Ureter (tissue), 1 donor: ENCODE data around the gene ADAMTS15. TPM values are rescaled to one million over a fixed set of nuclear protein-coding genes. Genes with fewer than 3 reads are reported as not detected.

Experiments used
- DNase-seq: peaks from one replicate; pipeline ENCODE4 v3.0.0-alpha.2; 2020; ENCODE audit warnings: low spot score
- total RNA-seq: library from RNA; stranded (reverse); gene quantifications from one replicate; pipeline ENCODE4 v1.2.4, GENCODE V29; 2023
- donor health status: DM: yes; HTN: yes; CAD: no.

ADAMTS15 gene, protein sequence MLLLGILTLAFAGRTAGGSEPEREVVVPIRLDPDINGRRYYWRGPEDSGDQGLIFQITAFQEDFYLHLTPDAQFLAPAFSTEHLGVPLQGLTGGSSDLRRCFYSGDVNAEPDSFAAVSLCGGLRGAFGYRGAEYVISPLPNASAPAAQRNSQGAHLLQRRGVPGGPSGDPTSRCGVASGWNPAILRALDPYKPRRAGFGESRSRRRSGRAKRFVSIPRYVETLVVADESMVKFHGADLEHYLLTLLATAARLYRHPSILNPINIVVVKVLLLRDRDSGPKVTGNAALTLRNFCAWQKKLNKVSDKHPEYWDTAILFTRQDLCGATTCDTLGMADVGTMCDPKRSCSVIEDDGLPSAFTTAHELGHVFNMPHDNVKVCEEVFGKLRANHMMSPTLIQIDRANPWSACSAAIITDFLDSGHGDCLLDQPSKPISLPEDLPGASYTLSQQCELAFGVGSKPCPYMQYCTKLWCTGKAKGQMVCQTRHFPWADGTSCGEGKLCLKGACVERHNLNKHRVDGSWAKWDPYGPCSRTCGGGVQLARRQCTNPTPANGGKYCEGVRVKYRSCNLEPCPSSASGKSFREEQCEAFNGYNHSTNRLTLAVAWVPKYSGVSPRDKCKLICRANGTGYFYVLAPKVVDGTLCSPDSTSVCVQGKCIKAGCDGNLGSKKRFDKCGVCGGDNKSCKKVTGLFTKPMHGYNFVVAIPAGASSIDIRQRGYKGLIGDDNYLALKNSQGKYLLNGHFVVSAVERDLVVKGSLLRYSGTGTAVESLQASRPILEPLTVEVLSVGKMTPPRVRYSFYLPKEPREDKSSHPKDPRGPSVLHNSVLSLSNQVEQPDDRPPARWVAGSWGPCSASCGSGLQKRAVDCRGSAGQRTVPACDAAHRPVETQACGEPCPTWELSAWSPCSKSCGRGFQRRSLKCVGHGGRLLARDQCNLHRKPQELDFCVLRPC
- total RNA-seq, result 5.9 TPM

DNA sequence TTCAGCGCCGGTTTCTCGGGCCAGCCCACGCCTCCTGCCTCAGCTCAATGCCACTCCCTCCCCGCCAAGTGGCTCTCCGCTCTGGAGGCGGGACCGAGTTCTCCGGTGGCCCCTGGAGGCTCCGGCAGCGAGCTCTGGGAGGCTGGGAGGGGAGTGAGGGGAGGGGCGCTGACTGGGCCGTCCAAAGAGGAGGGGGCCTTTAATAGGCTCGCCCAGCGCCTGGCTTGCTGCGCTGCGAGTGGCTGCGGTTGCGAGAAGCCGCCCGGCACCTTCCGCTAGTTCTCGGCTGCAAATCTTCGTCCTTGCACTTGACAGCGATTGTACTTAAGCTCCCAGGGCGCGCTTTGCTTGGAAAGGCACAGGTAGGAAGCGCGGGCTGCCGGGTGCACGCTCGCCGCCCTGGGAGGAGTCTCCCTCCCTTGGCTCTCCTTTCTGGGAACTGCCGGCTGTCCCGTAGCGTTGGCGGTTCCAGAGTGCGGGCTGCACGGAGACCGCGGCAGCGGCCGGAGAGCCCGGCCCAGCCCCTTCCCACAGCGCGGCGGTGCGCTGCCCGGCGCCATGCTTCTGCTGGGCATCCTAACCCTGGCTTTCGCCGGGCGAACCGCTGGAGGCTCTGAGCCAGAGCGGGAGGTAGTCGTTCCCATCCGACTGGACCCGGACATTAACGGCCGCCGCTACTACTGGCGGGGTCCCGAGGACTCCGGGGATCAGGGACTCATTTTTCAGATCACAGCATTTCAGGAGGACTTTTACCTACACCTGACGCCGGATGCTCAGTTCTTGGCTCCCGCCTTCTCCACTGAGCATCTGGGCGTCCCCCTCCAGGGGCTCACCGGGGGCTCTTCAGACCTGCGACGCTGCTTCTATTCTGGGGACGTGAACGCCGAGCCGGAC lies at the start of gene ADAMTS15:
Gene ADAMTS15, plus strand, starts transcription at position 230 of the 894 bp plus-strand sequence. Its CDS starts 329 bp downstream, at position 559.
- peak; percentile 83 for DNase-seq

DNA sequence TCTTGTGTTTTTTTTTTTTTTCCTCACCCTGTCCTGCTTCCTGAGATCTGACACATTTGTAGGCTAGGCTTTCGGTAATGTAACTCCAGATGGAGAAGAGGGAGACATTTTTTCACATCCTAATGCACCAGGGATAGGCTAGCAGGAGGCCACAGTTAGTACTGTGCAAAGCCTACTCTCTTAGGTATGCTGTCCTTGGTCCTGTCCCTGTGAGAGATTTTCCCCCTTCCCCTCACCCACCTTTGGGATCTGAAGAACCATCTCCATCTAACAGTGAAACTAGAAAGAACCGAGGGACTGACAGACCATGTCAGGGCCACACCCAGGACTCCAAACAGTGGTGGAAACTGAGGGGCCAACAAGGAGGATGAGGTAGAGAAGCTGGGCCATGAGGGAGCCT lies 49.2 kb upstream of the ADAMTS15 start:
- DNase-seq, result no peak

DNA sequence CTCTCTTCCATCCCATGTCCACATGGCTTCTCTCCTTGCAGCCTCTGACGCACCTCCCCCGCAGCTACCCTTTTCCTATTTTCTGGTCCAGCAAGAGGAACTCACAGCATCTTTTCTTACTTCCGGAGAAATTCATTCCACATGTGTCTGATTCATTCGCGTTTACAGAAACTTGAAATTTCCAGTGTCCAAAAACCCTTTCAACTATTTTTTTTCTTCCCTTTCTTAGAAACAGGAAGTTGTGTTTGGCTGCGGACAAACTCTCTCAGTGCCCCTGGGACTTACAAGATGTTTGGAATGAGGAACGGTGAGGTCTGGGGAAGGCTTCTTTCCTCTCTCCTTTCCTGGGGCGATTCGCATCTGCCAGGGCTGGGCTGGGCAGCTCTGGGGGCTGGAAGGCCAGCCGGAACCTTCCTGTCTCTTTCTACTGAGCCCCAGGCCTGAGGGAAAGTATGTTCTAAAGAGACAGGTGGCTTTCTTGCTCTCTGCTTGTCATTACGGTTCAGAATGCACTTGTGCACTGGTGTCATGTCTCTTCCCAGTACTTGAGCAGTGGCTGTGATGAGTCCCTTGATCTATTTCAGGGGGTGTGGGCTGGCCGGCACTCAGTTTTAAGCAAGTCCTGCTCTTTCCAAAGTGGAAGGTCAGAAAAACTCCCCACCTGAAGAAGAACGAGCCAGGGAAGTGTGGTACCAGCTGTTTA lies 47.5 kb upstream of the ADAMTS15 start:
- no peak for DNase-seq

DNA sequence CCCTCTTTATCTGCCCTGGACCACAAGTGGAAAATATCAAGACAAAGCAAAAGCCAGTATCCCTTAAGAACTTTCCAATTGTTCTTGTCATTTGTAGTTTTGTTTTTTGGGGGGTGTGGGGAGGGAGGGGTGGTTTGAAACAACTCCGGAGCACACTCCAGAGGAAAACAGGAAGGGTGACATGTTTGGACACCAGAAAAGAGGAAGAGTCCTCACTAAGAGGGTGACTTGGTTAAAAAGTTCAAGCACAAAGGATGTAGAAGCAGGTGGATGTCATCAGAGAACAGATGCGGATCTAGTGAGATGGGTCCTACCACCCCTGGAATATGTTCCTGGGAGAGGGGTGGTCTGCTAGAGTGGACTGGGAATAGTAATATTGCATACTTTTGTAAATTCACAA lies 45.9 kb upstream of the ADAMTS15 start:
- no peak for DNase-seq

DNA sequence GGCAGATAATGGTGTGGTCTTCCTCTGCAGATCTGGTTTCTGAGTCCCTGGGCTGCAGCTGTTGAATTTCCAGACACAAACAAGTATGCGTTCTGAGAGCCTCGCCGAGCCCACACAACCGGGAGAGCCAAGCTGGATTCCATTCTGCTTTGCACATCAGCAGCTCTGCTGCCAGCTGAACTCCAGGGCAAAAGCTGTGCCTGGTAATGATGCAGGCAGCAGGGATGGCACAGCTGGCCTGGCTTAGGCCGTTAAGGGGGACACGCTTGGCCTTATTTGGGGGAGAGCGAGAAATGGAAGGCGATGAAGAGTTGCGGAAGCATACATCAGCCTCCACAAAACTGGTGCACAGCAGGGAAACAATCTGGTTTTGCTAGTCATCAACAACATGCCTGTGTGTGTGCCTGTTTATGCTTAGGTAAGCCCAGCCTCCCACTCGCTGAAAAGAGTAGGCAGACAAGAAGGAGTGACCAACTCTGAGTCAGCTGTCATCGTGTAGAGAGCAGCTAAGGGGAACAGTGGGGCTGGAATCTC lies 45.1 kb upstream of the ADAMTS15 start:
- peak; percentile 62 for DNase-seq

DNA sequence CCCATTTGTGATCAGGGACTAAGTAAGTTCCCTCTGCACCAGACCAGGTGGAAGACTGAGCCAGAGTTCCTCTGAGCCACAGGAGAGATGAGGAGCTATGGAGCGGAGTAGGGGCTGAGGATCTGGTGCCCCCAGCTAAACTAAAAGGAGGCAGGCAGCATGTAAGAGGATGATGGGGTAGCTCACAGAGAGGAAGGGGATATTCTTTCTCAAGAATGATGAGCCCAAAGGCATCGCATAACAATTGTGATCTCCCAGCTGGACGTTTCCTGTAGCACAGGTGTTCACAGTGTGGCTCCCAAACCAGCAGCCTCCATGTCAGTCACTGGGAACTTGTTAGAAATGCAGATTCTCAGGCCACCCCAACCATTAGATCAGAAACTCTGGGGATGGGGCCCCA lies 44.5 kb upstream of the ADAMTS15 start:
- DNase-seq, result no peak

DNA sequence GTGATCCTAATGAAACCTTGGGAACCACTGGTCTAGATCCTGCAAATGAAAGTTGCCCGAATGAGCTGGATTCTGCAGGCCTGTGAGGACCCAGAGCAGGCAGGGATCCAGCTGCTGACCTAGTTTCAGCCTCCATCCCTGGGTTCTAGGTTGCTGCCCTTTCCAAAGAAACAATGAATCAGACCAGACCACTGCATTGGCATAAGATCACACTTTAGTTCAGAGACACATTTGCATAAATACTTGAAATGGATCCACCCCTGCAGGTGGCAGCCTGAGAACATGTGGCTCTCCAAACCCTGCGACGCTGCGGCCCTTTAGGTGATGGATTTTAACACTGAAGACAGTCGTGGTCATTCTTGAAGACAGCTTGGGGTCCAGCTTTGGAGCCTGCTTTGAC lies 43.7 kb upstream of the ADAMTS15 start:
- no peak for DNase-seq

DNA sequence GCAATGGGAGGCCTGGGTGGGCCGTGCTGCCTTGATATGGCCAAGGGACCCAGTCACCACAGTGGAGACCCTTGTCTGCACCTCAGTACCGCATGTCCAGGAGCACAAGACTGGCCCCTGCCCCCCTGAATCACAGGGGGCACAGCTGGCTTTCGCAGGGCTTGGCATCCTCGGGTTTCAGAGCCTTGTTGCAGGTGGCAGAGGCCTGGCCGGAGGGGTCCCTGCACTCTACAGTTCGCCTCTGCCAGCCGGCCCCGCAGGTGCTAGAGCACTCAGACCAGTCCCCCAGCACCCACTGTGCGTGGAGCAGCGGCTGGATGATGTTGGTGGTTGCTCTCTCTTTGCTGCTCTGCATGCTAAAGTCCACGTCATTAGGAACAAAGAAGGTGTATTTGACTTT lies 43.0 kb upstream of the ADAMTS15 start:
- DNase-seq, result no peak

DNA sequence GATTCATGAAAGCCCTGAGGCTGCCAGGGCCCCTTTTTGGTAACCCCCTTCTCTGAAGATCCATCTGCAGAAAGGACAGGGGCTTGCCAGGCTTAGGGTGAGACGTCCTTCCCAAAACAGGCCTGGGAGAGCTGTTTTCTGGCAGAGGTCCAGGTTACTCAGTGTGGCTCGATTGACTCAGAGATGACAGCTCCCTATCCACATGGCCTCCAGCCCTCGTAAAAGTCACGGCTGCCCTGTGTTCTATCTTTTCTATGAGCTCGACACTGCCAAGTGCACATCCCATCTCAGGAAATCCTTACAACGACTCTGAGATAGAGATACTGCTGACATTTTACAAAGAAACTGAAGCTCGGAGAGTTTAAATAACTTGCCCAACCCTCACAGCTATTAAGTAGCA lies 40.5 kb upstream of the ADAMTS15 start:
- DNase-seq, result peak; percentile 66

DNA sequence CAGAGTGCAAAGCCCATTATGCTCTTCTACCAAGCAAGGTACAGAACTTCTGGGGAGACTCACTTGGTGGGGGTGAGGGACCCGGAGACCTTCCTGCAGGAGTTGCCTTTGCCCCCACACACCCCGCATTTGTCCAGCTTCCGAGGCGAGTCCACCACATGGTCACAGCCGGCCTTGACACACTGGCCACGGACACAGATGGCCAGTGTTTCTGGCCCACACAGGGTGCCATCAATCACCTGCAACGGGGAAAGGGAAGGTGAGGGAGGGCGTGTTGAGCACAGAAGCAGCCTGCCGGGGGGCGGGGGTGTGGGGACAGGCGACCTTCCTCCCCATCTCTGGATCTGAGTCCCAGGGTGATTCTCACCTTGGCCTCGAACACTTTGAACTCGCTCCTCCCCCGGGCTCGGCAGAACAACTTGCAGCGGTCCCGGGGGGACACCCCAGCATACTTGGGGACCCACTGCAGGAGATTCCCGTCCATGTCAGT lies 40.0 kb upstream of the ADAMTS15 start:
- no peak for DNase-seq

DNA sequence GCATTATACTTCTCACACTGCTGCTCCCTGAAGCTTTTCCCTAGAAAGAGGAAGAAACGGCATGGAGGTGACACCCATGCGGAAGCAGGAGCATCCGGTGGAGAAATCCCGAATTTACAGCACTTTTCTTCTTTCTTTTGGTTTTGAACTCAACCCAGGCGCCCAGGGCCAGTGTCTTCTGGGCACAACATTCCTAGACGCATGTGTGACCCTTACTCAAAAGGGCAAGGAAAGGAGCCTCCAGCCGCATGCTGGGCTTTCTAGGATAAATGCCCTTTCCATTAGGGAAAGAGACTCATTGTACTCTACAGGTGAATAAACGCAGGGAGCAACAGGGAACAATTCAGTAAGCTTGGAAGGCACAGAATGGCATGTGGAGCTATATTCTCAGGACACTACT lies 39.5 kb upstream of the ADAMTS15 start:
- DNase-seq, result no peak

DNA sequence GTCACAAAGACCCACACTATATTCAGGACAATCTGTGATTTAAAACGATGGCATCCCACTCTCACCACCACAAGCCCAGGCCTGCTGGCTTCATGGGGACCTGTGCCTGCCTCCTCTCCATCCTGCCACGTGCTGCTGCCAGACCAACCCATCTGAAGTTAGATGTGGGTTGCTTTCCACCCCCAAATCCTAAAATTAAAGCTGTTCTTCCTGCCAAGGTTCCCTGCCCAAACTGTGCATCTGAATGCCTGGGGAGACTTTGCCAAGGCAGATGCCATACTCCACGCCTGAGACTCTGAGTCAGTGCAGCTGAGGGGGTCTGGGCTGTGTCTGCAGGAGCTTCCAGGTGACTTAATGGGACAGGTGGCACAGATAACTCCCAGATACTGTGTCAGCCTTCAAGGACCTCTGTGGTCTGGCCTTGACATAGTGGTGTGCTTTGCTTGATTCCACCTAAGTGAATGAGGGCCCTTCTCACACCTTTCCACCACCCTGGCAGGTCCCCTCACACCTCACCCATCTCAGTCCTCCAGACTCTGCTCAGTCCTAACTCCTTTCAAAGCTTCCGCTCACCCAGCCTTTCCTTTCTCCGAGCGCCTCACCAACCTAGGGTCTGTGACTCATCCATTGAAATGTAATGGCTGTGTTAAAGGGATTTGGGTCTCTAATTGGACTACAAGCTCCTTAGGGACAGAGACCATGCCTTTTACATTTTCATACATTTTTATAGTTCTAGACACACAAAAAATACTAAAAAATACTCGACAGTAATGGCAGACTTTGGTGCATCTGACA lies 38.7 kb upstream of the ADAMTS15 start:
- DNase-seq, result no peak

DNA sequence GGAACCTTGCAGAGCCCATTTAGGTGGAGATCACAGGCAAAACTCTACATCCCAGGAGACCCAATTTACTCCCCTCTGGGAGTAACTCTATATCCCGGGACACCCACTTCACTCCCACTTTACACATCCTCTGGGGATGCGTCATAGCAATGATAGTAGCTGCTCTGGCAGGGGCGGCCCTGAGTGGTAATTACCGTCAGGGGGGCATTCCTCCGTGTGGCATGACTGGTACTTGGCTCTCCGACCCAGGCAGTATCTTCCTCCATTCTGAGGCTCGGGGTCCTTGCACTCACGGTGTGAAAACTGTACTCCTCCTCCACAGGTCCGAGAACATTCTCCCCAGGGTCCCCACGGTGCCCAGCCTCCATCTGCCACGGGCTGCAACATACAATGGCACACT lies 37.2 kb upstream of the ADAMTS15 start:
- no peak for DNase-seq

DNA sequence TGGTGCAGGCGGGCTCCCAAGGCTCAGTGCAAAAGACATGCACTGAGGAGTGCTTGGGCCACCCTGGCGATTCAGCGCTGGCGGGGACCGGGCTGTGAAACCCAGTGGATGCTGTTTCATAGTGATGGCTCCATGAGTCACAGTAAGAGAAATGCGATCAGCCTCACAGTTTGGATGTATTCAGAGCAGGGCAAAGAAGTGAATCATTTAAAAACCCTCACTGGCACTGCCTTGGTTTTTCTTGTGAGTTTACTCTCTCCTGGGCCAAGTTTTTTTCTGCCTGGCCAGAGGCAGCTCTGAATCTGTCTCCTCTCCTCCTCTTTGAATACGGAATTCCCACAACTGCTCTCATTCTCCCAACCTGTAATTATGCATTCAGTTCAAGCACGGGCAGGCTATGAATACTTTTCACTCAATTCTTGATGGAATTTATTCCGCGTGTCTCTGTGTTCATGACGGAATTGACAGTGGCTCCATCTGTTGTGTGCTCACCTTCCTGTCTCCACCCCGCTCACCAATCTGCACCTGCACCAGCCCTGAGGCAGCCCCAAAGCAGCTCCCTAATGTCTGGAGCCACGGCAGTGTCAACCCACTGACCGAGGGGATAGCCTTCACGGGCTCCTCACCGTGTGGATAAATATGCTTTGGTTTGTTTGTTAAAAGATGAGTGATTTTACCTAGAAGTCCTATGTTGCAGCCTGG lies 34.9 kb upstream of the ADAMTS15 start:
- DNase-seq, result no peak

DNA sequence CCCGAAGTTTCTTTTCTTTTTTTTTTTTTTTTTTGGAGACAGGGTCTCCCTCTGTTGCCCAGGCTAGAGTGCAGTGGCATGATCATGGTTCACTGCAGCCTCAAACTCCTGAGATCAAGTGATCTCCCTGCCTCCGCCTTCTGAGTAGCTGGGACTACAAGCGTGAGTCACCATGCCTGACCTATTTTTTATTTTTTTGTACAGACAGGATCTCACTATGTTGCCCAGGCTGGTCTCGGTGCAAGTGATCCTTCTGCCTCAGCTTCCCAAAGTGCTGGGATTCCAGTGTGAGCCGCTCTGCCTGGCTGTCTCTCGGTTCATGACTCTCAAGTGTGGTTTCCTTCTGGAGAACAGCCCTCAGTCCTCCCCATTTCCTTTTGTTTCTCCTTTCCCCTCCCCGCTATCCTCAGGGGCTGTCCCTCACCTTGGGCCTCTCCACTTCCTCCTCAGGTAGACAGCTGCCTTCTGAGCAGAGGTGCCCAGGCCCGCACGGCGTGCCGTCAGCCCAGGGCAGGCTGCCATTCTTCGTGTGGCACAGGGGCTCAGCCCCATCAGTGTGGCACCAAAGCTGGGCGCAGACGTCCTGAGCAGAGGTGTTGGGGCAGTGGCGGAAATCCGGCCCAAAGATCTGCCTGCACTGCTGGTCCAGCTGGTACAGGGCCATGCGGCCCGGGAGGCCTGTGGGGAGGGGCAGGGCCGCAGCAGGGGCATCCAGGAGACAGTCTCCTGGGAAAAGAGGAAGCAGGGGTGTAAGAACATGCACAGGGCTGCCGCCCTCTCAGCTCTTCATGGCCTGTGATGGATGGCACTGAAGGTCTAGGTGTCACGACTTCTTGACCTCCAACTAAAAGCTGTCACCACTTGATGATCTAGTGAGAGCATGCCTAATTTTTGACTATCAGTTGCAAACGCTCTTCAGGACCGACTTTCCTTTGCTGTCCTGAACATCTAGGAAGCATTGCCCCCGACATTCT lies 34.1 kb upstream of the ADAMTS15 start:
- no peak for DNase-seq

DNA sequence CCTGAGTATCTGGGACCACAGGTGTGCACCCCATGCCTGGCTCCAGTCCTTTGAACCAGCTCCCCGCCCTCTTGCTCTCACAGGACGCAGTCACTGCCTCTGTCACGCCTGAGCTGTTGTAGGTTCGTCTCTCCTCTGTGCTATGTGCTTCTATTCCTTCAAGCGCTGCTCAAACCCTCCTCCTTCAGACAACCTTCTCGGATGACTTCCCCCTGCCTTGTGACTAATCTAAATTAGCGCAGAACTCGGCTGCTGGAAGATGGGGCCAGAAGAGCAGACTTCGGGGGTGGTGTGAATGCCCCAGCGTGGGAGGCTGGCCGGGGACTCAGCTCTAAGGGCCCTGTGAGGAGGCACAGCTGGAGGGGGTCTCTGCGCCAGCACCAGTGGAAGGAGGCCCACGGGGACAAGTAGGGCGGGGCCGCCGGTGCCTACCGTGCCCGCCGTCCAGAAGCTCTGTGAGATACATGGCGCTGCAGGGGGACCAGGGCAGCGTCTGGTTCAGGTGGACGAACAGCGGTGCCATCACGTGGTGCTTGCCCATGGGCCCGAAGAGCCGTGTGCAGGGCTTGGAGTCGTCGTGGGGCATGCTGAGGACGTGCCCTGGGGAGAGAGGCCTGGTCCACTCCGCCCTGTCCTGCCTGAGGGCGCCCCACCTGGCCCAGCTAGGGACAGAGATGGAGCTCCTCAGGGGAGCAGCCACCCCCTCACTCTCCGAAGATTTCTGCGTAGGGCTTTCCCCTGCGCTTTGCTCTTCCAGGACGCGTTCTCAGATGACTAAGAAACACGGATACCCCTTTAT lies 32.5 kb upstream of the ADAMTS15 start:
- DNase-seq, result no peak

DNA sequence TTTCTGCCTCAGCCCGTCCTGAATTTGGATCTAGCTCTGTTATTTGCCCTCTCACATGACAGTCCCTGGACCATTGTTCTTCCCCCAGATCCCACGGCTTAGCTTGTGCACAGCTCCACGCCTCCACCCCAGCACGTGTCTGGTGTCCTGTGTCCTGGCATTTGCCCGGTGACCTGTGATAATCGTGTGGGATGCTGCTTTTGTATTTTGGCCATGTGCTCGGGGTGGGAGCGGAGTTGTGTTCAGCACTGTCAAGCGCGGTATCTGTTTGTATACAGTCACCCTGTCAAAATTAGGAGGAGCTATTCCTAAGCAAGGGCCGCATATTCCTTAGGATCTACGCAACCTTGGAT lies 31.9 kb upstream of the ADAMTS15 start:
- DNase-seq, result no peak
